Pancreas (tissue), 10 donors: ENCODE results near the gene CT83. TPM values are rescaled to one million over a fixed set of nuclear protein-coding genes. Genes with fewer than 3 reads are reported as not detected.
A peak's percentile ranks its signal among the peaks of the same experiment; 100 is the strongest.

ENCODE experiments used
- ATAC-seq, 4 donors: fragments of 200-7000 bp; cut with Tn5 transposase; one replicate each; pipeline versions ENCODE4 v1.8.0 to v1.9.1; 2020; ENCODE audit warnings: mild to moderate bottlenecking in 4 of 4, moderate library complexity in 4 of 4
- DNase-seq, 6 donors: peaks; one replicate each; pipeline ENCODE4 v3.0.0-alpha.2; 2020
- FAIRE-seq: peaks from 2 replicates; lab custom pipeline; 2012; peaks lifted over from hg19 to GRCh38; lab: Jason Lieb, UNC
- H3K27ac ChIP-seq, 4 donors: fragments of 200-600 bp; sonication (generic); 1 replicate in 3 of 4; 2 replicates in 1 of 4; pipeline versions ENCODE4 v1.5.0 to v1.8.0; 2020
- H3K27me3 ChIP-seq, 4 donors: fragments of 200-600 bp; one replicate each; pipeline ENCODE4 v1.8.0; 2021
- H3K36me3 ChIP-seq, 3 donors: fragments of 200-600 bp; sonication (generic) in 1 of 3; one replicate each; pipeline versions ENCODE4 v1.5.0 to v1.8.0; 2020 to 2021
- H3K4me1 ChIP-seq, 3 donors: fragments of 200-600 bp; one replicate each; pipeline ENCODE4 v1.8.0; 2021
- H3K4me3 ChIP-seq, 4 donors: fragments of 200-600 bp; sonication (generic) in 2 of 4; one replicate each; pipeline versions ENCODE4 v1.5.0 to v1.8.0; 2020 to 2021
- H3K9me3 ChIP-seq, 4 donors: fragments of 200-600 bp; one replicate each; pipeline ENCODE4 v1.8.0; 2021
- WGBS, 2 donors: extraction: QIAGEN DNeasy Blood & Tissue Kit; methylation state at CpG; one replicate each; pipeline ENCODE4 v1.1.7; 2013; 5-methylcytosine and 5-hydroxymethylcytosine counted together
- intact Hi-C, 3 donors: fragments of 100-400 bp; cut with DNase I; formaldehyde crosslinking; loops; one replicate each; pipeline versions ENCODE4 v1.11.1 to v1.14.2; 2022
- polyA plus RNA-seq, 2 donors: library from polyadenylated mRNA; stranded (reverse); fragments of 200-250 nt; gene quantifications; one replicate each; pipeline ENCODE4 v1.2.3, GENCODE V29; 2013
- total RNA-seq, 6 donors: library from RNA; stranded (reverse); fragmentation: NEBNext Ultra II Directional in 4 of 6; extraction: Animal tissue kit (Norgen Biotek cat#: 25700) in 4 of 6; gene quantifications; one replicate each; pipeline versions ENCODE4 v1.2.1 to v1.2.4, GENCODE V29; 2021 to 2023
- TF ChIP-seq, protein P1 (sequence below), 4 donors: fragments of 200-600 bp; sonication (generic) in 3 of 4; IDR thresholded peaks; one replicate each; pipeline versions ENCODE4 v1.5.0 to v1.8.0; 2021; ENCODE audit warnings: antibody characterized with exemption in 4 of 4
- donor health status: healthy with polysubstance abuse.
- donor health status: DM: no; HTN: no; CAD: no; lungs with moderate emphysema.
- donor health status: DM: no; HTN: no; CAD: no.
- donor health status: control.
- donor health status: control.
- donor health status: Bipolar disorder and iron deficiency.
- donor health status: DM: yes; HTN: yes; CAD: no.
- donor health status: DM: no; HTN: no; CAD: no.
- donor health status: DM: no; HTN: no; CAD: no.
- donor health status: DM: yes; HTN: yes; CAD: no.

The CT83 gene
- total and polyA plus RNA-seq, 8 donors = not detected

- 42 to 47% methylated on average over 2 of the region's 2 CpGs for WGBS, 2 donors
- Histone ChIP-seq H3K4me1 (no peaks in the 10 kb centered on the region), H3K4me3 (no peak overlapping the region), H3K27me3 (peaks cover 0 to 29% (median 0%) of the 10 kb centered on the region in 4 donors), H3K27ac (no peak overlapping the region), H3K36me3 (no peaks in the 10 kb centered on the region), H3K9me3 (no peaks in the 10 kb centered on the region)
- DNase-seq = no peak
- no peak for ATAC-seq
- FAIRE-seq = peak; percentile 49
- intact Hi-C loops = no loop called here
- TF ChIP-seq, protein P1, sequence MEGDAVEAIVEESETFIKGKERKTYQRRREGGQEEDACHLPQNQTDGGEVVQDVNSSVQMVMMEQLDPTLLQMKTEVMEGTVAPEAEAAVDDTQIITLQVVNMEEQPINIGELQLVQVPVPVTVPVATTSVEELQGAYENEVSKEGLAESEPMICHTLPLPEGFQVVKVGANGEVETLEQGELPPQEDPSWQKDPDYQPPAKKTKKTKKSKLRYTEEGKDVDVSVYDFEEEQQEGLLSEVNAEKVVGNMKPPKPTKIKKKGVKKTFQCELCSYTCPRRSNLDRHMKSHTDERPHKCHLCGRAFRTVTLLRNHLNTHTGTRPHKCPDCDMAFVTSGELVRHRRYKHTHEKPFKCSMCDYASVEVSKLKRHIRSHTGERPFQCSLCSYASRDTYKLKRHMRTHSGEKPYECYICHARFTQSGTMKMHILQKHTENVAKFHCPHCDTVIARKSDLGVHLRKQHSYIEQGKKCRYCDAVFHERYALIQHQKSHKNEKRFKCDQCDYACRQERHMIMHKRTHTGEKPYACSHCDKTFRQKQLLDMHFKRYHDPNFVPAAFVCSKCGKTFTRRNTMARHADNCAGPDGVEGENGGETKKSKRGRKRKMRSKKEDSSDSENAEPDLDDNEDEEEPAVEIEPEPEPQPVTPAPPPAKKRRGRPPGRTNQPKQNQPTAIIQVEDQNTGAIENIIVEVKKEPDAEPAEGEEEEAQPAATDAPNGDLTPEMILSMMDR (IDR thresholded peaks at IDR 0.05) = no peak
Measured at GRCh38 chrX:116449156-116449555, 13.6 kb downstream of the CT83 start.

GRCh38 chrX:116436358-116436816 is 26.4 kb downstream of the CT83 start, which contains the start of gene SLC6A14:
SLC6A14 (plus strand) TSS chrX:116436606; CDS start chrX:116436710, 104 bp downstream.
- 25 to 30% methylated on average over 9 of the region's 9 CpGs for WGBS, 2 donors
- DNase-seq = peak; percentile 10 to 61 (median 24)
- intact Hi-C loops = no loop called here
- no peaks in the 10 kb centered on the region for H3K4me1 ChIP-seq
- peaks cover 0 to 11% (median 0%) of the 10 kb centered on the region in 4 donors for H3K27me3 ChIP-seq
- no peaks in the 10 kb centered on the region for H3K9me3 ChIP-seq
- peak; percentile 69 to 95 (median 82) for ATAC-seq
- TF ChIP-seq, protein P1 (IDR thresholded peaks at IDR 0.05) = no peak
- FAIRE-seq = no peak
- H3K36me3 ChIP-seq = no peaks in the 10 kb centered on the region
- H3K4me3 ChIP-seq = no peak within 1 kb of the TSS
- peak within 1 kb of the TSS in 2 of 4 donors; percentile 1 to 25 for H3K27ac ChIP-seq

DNA sequence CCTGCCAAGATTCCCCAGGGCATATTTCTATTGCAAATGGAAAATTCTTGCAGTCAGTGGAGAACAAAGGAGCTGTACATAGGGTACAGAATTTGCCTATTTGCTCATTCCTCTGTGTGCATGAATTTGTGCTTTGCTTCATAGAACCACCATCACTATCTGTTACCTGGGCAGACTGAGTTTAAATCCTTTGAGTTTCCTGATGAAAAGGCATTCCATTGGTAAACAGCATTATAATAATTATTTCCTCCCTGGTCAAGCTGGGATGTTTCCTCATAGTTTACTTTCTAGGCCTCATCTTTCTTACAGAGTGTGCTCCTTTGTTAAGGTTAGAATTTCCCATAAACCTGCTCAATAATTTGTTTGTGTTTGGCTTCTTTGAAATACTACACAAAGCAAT is 27.2 kb downstream of the CT83 start:
- intact Hi-C loops = no loop called here
- FAIRE-seq (no peak), DNase-seq (no peak), ATAC-seq (no peak)
- TF ChIP-seq, protein P1 (IDR thresholded peaks at IDR 0.05) = no peak
- Histone ChIP-seq H3K27me3 (peaks cover 0 to 13% (median 0%) of the 10 kb centered on the region in 4 donors), H3K4me1 (no peaks in the 10 kb centered on the region), H3K27ac (peak overlapping the region in 1 of 4 donors; percentile 25), H3K4me3 (no peak overlapping the region), H3K36me3 (no peaks in the 10 kb centered on the region), H3K9me3 (no peaks in the 10 kb centered on the region)

DNA sequence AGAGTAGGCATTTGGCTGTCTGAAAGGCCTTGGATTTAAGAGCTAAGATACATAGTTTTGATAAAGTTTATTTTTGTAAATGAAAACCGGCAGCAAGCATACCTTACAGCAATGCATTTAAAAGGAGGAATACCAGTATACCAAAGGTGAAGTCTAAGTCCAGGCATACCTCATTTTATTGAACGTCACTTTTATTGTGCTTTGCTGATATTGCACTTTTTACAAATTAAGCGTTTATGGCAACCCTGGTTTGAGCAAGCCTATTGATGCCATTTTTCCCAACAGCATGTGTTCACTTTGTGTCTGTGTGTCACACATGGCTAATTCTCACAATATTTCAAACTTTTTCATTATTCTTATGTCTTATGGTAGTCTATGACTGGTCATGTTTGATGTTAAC is 34.8 kb downstream of the CT83 start:
- WGBS, 2 donors = 74 to 76% methylated on average over 3 of the region's 3 CpGs
- Histone ChIP-seq H3K27me3 (peaks cover 0 to 8% (median 0%) of the 10 kb centered on the region in 4 donors), H3K9me3 (no peaks in the 10 kb centered on the region), H3K4me3 (no peak overlapping the region), H3K36me3 (no peaks in the 10 kb centered on the region), H3K4me1 (no peaks in the 10 kb centered on the region), H3K27ac (no peak overlapping the region)
- no peak for FAIRE-seq
- no peak for DNase-seq
- no peak for ATAC-seq
- intact Hi-C loops = no loop called here
- TF ChIP-seq, protein P1 (IDR thresholded peaks at IDR 0.05) = no peak

DNA sequence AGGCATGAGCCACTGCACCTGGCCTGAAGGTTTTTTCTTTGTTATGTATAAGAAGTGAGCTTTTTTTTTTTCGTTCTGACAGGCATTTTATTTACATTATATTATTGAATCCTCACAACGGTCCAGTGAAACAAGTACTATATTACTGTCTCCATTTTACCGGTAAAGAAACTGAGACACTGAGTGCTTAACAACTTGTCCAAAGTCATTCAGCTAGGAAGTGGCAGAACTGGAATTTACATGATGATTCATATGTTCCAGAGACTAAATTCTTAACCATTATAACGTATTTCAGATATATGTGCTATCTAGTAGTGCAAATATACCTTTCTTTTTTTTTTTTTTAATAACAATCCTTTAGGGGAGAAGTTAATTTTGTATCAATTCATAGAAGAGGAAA is 44.8 kb downstream of the CT83 start:
- Histone ChIP-seq H3K27me3 (peaks cover 0 to 15% (median 5%) of the 10 kb centered on the region in 4 donors), H3K36me3 (no peaks in the 10 kb centered on the region), H3K4me1 (no peaks in the 10 kb centered on the region), H3K9me3 (no peaks in the 10 kb centered on the region), H3K4me3 (no peak overlapping the region), H3K27ac (no peak overlapping the region)
- intact Hi-C loops = no loop called here
- 43 to 59% methylated on average over 4 of the region's 4 CpGs for WGBS, 2 donors
- ATAC-seq (no peak), FAIRE-seq (no peak), DNase-seq (no peak)
- TF ChIP-seq, protein P1 (IDR thresholded peaks at IDR 0.05) = no peak
